Frontal cortex (tissue), 4 donors: ENCODE data around the gene IFT81. TPM values are rescaled to one million over a fixed set of nuclear protein-coding genes. Genes with fewer than 3 reads are reported as not detected.
A peak's percentile ranks its signal among the peaks of the same experiment; 100 is the strongest.
"Not testable (repeated sequence)": the region's sequence is repeated elsewhere in the genome, so short reads cannot be mapped to it uniquely, and the experiment has no call there.

Experiments
- DNase-seq, 2 donors: peaks; one replicate each; pipeline ENCODE4 v3.0.0; 2012; ENCODE audit warnings: low spot score in 2 of 2
- FAIRE-seq: peaks from 2 replicates; lab custom pipeline; 2012; peaks lifted over from hg19 to GRCh38; lab: Jason Lieb, UNC
- total RNA-seq: library from RNA; depleted of rRNA; stranded (reverse); fragments of >200 nt; gene quantifications from one replicate; pipeline ENCODE4 v1.2.3, GENCODE V29; 2014
- donor health status: control.
- donor health status: control.
- donor health status: control.

Gene IFT81, protein sequence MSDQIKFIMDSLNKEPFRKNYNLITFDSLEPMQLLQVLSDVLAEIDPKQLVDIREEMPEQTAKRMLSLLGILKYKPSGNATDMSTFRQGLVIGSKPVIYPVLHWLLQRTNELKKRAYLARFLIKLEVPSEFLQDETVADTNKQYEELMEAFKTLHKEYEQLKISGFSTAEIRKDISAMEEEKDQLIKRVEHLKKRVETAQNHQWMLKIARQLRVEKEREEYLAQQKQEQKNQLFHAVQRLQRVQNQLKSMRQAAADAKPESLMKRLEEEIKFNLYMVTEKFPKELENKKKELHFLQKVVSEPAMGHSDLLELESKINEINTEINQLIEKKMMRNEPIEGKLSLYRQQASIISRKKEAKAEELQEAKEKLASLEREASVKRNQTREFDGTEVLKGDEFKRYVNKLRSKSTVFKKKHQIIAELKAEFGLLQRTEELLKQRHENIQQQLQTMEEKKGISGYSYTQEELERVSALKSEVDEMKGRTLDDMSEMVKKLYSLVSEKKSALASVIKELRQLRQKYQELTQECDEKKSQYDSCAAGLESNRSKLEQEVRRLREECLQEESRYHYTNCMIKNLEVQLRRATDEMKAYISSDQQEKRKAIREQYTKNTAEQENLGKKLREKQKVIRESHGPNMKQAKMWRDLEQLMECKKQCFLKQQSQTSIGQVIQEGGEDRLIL
- 118 TPM for total RNA-seq

DNA sequence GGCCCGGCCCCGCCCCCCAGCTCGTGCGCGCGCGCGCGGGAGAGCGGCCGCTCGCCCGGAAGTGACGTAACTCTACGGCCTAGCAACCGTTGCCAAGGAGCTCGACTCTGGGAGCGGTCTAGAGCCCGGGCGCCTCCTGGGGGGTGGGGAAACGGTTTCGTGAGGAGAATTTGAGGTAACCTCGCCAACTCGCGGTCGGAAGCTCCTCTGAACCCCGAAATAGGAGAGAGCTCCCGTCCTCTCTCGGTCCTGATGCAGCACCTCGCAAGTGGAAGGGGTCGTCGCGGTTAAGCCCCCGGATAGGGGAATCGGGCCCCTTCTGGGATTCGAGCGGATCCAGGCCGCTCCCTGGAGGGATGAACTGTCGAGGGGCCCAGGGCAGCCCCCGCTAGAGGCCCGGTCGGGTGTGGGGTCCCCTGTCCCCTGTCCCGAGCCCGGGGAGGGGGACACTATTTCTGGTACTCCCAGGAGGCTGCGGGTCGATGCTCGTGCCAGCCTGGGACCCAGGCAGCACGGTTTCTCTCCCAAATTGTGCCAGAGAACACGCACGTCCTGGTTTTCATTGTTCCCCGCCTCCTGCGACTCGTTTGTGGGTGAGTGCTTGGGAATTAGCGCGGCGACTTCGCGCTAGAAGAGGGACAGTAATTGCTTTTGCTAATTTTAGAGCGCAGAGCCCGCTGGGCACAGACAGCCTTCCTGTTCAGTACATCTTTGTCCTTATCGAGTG lies at the start of gene IFT81:
IFT81 (plus strand) TSS at position 89 of the 727 bp plus-strand sequence. CDS start 3,024 bp downstream, outside the sequence.
- FAIRE-seq: no peak
- DNase-seq: peak; percentile 97 to 98

DNA sequence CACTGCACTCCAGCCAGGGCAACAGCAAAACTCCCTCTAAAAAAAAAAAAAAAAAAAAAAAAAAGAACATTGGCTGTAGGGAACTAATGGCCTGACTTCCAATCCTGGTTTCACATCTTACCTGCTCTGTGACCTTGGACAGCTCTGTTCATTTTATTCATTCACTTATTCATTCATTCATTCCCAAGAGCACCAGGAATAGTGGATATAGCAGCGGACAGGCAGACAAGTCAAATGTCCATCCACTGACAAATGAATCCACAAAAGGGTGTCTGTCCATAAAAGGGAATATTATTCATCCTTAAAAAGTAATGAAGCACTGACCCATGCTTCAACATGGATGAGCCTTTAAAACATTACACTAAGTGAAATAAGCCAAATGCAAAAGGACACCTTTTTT lies 48.3 kb upstream of the IFT81 start:
- FAIRE-seq: no peak
- DNase-seq: no peak

DNA sequence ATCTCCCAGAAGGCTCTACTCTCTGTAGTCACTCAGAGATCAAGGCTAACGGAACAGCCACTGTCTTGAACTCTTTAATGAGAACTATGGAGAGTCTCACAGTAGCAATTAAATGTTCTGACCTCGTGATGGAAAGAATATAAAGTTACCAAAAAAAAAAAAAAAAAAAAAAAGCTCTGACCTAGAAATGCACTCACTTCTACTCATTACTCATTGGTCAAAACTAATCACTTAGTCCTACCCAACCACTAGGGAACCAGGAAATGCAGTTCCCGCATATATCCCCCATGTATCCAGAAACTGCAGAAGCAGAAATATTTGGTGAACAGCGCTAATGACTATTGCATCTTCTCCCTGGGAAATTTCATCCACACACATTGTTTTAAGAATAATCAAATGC lies 46.4 kb upstream of the IFT81 start:
- no peak for FAIRE-seq
- DNase-seq: no peak

DNA sequence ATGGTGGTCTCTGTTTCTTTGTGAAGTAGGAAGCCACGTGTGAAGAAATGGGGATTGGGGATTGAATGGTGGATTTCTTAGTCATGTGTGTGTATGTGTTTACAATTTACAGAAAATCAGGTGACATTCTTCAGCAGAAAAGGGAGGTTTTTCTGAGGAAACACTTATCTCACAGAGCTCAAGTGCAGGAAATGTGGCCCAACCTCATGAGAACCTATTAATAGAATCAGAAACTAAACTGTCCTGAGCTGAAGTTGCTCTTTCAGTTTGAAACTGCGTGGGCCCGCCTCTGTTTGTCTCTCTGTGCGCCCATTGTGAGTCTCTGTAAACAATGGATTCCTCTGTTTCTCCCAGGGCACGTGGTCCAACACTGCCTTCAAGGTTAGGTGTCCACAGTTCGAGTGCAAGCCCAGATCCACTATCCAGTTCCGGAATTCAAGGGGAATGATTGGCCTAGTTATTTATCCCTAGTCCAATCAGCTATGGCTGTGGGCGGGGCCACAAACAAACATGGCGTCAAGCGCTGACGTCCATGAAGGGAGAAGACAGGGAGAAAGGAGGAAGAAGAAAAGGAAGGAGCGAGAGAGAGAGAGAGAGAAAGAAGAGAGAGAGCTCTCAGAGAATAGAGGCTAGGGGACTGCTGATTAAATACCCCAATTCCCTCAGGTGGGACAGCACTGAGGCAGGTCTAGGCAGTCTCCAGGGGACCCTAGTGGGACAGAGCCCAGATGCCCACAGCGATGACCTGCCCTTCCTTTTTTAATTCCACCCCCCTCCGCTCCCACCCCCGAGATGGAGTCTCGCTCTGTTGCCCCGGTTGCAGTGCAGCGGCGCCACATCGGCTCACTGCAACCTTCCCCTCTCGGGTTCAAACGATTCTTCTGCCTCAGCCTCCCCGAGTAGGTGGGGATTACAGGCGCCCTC lies 44.4 kb upstream of the IFT81 start:
- peak; percentile 38 to 60 for DNase-seq
- FAIRE-seq: peak; percentile 54

DNA sequence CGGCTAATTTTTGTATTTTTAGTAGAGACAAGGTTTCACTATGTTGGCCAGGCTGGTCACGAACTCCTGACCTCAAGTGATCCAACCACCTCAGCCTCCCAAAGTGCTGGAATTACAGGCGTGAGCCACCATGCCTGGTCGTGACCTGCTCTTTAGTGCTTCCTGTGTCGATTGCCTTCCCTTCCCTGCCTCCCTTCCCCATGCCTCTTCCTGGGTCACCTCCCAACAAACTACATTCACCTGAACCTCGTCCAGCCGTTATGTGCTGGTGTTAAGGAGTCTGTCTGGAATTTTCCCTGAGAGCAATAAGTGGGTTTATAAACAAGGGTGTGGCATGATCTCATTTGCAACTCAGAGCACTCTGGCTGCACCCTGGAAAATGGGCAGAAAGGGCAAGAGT lies 43.7 kb upstream of the IFT81 start:
- DNase-seq (no peak), FAIRE-seq (no peak)

DNA sequence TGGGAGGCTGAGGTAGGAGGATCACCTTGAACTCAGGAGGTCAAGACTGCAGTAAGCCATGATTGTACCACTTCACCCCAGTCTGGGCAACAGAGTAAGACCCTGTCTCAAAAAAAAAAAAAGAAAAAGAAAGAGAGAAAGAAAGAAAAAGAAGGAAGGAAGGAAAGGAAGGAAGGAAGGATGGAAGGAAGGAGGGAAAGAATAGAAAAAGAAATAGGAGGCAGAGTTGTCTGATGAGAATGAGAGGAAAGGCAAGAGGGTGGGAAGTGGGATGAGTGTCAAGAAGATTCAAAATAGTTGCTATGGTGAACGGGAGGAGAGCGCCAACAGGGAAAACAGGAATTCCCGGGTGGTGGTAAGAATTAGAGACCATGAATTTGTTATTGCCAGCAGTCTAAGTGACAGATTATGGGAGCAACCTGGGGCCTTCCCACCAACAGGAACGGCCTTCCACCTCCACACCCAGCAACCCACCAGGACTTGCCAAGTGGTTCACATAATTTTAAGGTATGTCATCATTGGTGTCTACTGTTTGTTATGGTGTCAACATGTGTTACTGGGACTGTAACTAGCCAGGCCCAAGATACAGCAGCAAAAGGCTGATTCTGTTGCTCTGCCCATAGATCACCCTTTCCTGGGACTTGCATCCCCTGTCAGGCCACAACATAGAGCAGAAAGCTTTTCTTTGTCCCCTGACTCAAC lies 39.7 kb upstream of the IFT81 start:
- FAIRE-seq (no peak), DNase-seq (no peak)

DNA sequence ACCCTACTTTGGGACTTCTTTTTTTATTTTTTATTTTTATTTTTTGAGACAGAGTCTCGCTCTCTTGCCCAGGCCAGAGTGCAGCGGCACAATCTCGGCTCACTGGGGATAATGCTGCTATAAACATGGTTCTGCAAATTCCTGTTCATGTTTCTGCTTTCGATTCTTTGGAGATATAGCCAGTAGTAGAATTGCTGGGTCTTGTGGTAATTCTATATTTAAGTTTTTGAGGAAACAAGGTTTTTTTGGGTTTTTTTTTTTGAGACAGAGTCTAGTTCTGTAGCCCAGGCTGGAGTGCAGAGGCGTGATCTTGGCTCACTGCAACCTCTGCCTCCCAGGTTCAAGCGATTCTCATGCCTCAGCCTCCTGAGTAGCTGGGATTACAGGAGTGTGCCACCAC lies 35.9 kb upstream of the IFT81 start:
- not testable (repeated sequence) for FAIRE-seq, DNase-seq

DNA sequence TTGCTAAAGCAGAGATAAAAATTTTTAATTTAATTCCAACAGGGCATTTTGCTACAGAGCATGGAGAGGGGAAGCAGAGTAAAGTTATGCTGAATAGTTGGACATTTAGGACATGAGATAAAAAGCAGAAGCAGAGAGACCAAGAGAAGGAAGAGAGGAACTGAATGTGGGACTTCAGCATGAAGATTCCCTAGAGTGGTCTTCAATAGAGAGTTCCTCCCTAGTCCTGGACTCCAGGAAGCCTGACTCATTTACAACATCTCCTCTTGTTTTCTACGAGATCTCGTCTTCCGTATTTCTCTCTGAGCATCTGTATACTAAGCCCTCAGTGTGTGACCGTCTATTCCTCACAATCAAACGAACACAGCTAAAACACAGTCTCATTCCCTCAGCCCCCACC lies 35.2 kb upstream of the IFT81 start:
- FAIRE-seq: no peak
- no peak for DNase-seq

DNA sequence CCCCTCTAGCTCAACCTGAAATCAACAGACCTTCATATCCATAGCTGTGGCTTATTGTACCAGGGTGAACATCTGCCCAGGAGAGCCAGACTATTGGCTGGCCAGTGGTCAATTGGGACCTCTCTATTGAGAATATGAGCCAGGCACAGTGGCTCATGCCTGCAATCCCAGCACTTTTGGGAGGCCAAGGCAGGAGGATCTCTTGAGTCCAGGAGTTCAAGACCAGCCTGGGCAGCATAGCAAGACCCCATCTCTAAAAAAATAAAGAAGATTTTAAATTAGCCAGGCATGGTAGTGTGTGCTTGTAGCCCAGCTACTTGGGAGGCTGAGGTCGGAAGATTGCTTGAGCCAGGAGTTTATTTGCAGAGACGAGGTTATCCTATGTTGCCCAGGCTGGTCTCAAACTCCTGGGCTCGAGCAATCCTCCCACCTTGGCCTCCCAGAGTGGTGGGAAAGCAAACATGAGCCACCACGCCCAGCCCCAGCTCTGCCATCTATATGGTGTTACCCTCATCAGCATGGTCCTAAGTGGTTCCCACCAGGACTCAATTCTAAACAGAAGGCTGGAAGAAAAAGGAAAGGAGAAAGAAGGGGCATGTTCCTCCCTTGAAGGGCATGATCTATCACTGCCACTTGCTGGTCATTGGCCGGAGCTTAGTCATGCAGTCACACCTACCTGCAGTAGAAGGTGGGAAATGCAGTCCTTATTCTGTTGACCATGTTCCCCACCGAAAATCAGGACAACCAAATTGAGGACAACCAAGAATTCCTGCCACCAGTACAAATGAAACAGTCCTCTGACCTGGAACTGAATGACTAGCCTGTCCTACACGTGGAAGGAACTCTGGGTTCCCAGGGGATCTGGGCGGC lies 33.7 kb upstream of the IFT81 start:
- FAIRE-seq: no peak

DNA sequence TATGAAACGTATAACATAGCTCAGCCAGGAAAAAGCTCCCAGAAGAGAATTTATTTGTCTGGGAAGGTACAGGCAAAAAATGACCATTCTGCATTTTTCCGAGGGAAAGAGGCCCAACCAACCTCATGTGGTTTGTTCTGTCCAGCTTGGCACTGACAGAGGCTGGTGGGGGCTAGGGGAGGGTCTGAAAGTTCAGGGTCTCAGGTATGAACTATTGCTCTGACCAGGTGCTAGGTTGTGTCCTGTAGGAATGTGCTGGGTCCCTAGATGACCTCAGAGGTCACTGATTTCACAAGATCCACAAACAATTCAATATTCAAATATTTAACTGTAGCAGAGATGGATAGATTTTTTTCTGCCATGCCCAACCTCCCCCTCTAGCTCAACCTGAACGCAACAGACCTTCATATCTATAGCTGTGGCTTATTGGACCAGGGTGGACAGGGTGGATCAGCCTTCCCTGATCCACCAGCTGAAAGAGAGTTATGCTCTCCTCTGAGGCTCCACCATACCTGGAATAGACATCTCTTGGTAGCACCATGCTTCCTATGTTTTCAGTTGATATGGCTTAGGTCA lies 32.9 kb upstream of the IFT81 start:
- no peak for DNase-seq
- FAIRE-seq: no peak

More for the DNA sequence above, 33.7 kb upstream of the IFT81 start:
- DNase-seq: no peak

DNA sequence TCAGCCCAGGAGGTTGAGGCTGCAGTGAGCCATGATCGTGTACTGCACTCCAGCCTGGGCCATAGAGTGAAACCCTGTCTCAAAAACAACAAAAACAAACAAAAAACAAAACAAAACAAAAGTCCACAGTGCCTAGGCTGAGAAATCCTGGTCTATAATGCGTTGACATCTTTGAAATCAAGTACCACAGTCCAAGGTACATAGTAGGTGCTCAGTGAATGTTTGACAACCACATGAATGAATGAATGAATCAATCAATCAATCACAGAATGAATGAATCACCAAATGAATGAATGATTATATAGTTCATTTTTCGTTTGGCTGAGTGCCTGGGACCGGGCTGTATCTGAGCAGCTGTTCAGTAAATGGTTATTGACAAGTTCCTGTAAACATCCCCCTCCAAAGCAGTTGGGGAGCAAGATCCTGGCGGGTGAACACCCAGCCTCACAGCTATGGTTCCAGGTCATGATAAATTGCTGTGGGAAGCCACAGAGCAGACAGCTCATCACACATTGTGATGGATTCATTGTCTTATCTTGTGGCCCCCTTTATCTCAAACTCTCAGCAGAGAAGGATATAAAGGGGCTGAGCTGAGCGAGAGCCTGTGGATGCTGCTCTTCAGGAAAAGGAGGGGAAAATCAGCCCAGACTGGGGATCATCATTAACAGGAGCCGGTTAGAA lies 30.4 kb upstream of the IFT81 start:
- DNase-seq: no peak
- FAIRE-seq: no peak

DNA sequence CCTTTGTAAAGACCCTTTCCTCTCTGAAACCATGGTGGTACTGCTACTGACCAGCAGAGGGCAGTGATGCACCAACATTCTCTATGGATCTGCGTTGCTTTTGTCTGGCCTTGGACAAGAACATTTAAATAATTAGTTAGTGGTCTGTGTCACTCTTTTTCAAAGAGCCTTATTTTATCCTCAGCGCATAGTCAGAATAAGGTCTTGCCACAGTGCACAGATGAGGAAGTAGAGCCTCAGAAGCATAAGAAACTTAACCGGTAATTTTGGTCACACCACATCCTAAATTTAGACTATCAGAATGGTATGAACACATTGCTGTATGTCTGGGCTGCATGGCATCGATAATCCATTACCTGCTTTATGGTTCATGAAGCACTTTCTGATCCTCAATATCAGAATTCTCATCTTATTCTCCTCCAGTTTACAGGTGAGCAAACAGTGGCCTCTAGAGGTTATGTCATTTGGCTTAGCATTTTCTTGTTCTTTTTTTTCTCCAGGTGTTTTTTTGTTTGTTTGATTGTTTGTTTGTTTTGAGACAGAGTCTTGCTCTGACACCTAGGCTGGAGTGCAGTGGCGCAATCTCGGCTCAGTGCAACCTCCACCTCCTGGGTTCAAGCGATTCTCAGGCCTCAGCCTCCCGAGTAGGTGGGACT lies 23.7 kb upstream of the IFT81 start:
- DNase-seq (peak in 1 of 2 donors; percentile 71), FAIRE-seq (no peak)

DNA sequence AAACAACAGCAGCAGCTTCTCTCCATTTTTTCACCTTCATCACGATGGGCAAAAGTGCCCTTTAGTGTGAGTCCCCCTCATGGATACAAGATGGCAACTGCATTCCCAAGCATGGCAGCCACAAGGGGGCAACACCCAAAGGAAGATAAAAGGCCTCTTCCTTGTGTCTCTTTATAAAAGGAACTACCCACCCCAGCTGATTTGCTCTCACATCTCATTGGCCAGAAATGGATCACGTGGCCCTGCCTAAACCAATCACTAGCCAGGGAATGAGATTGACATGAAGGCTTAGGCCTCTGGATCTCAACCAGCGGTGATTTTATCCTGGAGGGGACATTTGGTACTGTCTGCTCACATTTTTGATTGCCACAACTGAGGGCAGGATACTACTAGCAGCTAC lies 21.9 kb upstream of the IFT81 start:
- FAIRE-seq: no peak
- no peak for DNase-seq

DNA sequence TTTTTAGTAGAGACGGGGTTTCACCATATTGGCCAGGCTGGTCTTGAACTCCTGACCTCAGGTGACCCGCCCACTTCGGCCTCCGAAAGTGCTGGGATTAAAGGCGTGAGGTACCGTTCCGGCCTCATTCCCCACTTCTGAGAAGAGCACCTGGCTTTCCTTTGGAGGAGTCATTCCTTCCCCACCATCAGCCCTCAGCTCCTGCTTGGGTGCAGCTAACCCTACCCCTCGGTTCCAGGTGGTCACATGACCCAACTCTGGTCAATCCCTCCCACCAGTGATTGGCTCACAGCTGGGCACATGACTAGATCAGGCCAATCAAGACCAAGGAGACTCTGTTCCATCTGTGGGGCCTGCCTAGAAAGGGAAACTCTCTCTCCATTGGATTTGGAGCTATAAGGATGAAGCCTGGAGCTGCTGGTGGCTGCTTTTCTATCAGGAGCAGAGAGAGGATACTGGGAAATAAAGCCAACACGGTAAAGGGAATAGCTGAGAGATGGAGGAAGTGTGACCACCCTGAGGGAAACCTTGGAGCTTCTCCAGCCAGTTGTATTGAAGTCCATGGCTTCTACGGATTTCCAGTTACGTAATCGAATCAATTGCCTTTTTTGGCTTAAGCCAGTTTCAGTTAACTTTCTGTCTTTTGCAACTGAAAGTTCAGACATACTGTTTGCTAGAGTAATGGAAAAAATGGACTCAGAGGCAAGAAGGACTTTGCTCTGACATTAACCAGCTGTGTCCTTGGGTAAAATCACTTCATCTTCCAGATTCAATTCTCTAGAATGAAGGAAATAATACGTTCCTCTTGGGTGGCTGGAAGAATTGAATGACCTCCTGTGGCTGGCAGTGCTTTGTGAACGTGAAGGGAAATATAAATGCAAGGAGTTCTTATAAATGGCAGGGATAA lies 19.7 kb upstream of the IFT81 start:
- no peak for FAIRE-seq
- DNase-seq: no peak

DNA sequence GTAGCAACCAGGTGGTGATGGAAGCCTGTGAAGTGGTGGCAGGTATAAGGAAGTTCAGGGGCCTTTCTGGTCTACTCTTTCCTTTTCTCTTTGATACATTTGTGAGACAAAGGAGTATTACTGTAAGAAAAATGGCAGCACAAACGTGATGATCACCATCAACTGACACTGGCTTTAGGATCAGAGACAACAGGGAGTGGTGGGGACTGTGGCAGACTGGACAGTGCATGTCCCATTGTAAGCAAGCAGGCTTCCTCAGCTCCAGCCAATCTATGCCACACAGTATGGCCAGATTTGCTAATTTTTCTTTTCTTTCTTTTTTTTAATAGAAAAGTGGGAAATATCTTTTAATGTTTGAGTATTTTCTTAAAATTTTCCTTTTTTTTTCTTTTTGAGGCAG lies 19.0 kb upstream of the IFT81 start:
- DNase-seq: no peak
- no peak for FAIRE-seq

DNA sequence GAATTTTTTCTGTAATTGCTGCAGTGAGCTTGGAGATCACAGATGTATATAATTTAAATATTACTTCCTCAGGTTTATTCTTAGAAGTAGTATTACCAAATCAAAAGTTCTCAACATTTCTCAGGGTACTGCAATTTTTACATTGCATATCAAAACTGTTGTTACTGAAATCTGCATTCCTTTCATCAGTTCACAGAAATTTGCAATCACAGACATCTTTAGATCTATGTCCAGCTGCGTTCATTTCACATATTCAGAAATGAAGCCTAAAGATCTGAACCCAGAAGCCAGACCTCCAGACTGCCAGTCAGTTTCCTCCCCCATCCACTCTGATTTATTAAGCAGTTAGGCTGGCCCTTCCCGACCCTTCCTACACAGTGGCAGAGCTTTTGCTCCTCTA lies 18.2 kb upstream of the IFT81 start:
- no peak for DNase-seq
- FAIRE-seq: no peak
